ENCODE results near the gene WWOX.

GRCh38 chr16:78892951-78893733 is 793.7 kb downstream of the WWOX start:
- no peak for TF ChIP-seq CTCF (IDR thresholded peaks at IDR 0.05; ENCODE audit: extremely low read depth in 1 of 2, insufficient read depth in 1 of 2, low read depth in 1 of 2, low read length in 2 of 2)
- TF ChIP-seq POLR2AphosphoS5 (IDR thresholded peaks at IDR 0.05; ENCODE audit: insufficient read depth, low read depth, low read length), result no peak
- TF ChIP-seq MAX (IDR thresholded peaks at IDR 0.05; ENCODE audit: insufficient read depth, insufficient read length), result no peak
- TF ChIP-seq JUN (IDR thresholded peaks at IDR 0.05; ENCODE audit: borderline replicate concordance, insufficient read depth, insufficient read length, low read depth), result no peak
- TF ChIP-seq POLR2A (IDR thresholded peaks at IDR 0.05; ENCODE audit: low read depth, low read length), result no peak
